HEK293 (cell line): Measurements from ENCODE around the gene HDDC3.

Source experiments
- CTCF ChIA-PET: fragments of 350-600 bp; formaldehyde crosslinking; extraction: SDS; loops from one replicate; lab custom pipeline; 2021; ENCODE audit warnings: antibody characterized with exemption; lab: Yijun Ruan, JAX
- POLR2A ChIA-PET: fragments of 300-600 bp; formaldehyde crosslinking; extraction: SDS; loops from one replicate; lab custom pipeline; 2020; ENCODE audit warnings: antibody characterized with exemption, inconsistent platforms; lab: Yijun Ruan, JAX
- H3K27ac ChIP-seq: fragments of 200-500 bp; sonication (Bioruptor generic); 2 replicates; pipeline ENCODE4 v1.5.1; 2014; ENCODE audit warnings: low read depth, low read length, control low read depth, inconsistent platforms; ENCODE audit errors: extremely low read depth
- H3K36me3 ChIP-seq, 2 experiments: fragments of 200-500 bp in 1 of 2; sonication (Bioruptor generic) in 1 of 2; 1 replicate in 1 of 2; 2 replicates in 1 of 2; pipeline ENCODE4 v1.5.1; 2014 to 2017; ENCODE audit warnings: inconsistent platforms in 2 of 2, low read length in 2 of 2; ENCODE audit not compliant: control insufficient read depth in 2 of 2, insufficient read depth in 1 of 2
- H3K4me1 ChIP-seq: fragments of 200-500 bp; sonication (Bioruptor generic); 2 replicates; pipeline ENCODE4 v1.5.1; 2014; ENCODE audit warnings: mild to moderate bottlenecking, low read length, inconsistent platforms; ENCODE audit not compliant: control insufficient read depth, insufficient read depth
- H3K4me3 ChIP-seq: 2 replicates; pipeline ENCODE4 v1.5.1; 2011; ENCODE audit warnings: low read depth, mild to moderate bottlenecking, control low read depth, low read length, moderate library complexity
- H3K9me3 ChIP-seq: fragments of 200-500 bp; sonication (Bioruptor generic); 2 replicates; pipeline ENCODE4 v1.5.1; 2014; ENCODE audit warnings: low read depth, low read length, inconsistent platforms; ENCODE audit not compliant: control insufficient read depth, insufficient read depth
- GLIS2 ChIP-seq: fragments of 450-650 bp; formaldehyde crosslinking; IDR thresholded peaks from 2 replicates; pipeline ENCODE4 v1.5.1; 2016; ENCODE audit warnings: missing biosample characterization, missing genetic modification characterization
- KLF1 ChIP-seq: fragments of 450-650 bp; formaldehyde crosslinking; IDR thresholded peaks from 2 replicates; pipeline ENCODE4 v1.5.1; 2016; ENCODE audit warnings: missing biosample characterization, missing genetic modification characterization
- KLF7 ChIP-seq: fragments of 450-650 bp; formaldehyde crosslinking; IDR thresholded peaks from 2 replicates; pipeline ENCODE4 v1.5.1; 2016; ENCODE audit warnings: missing biosample characterization, missing genetic modification characterization, borderline replicate concordance
- KLF8 ChIP-seq: fragments of 450-650 bp; formaldehyde crosslinking; IDR thresholded peaks from 2 replicates; pipeline ENCODE4 v1.5.1; 2016; ENCODE audit warnings: missing biosample characterization, missing genetic modification characterization
- PRDM1 ChIP-seq: fragments of 450-650 bp; formaldehyde crosslinking; IDR thresholded peaks from 2 replicates; pipeline ENCODE4; 2016; ENCODE audit warnings: missing biosample characterization, missing genetic modification characterization
- ZEB2 ChIP-seq: fragments of 450-650 bp; formaldehyde crosslinking; IDR thresholded peaks from 2 replicates; pipeline ENCODE4 v1.5.1; 2016; ENCODE audit warnings: missing biosample characterization, missing genetic modification characterization
- ZFP69B ChIP-seq: fragments of 450-650 bp; formaldehyde crosslinking; IDR thresholded peaks from 2 replicates; pipeline ENCODE4 v1.5.1; 2016; ENCODE audit warnings: missing biosample characterization, missing genetic modification characterization
- ZNF2 ChIP-seq: fragments of 450-650 bp; formaldehyde crosslinking; IDR thresholded peaks from 2 replicates; pipeline ENCODE4 v1.5.1; 2016; ENCODE audit warnings: missing biosample characterization, missing genetic modification characterization
- ZNF600 ChIP-seq: fragments of 450-650 bp; formaldehyde crosslinking; IDR thresholded peaks from 2 replicates; pipeline ENCODE4 v1.5.1; 2016; ENCODE audit warnings: missing biosample characterization, missing genetic modification characterization
- TF ChIP-seq, protein P1 (sequence below): fragments of 450-650 bp; formaldehyde crosslinking; IDR thresholded peaks from 2 replicates; pipeline ENCODE4 v1.5.1; 2016; ENCODE audit warnings: missing biosample characterization, missing genetic modification characterization
- TF ChIP-seq, protein P2 (sequence below): fragments of 450-650 bp; formaldehyde crosslinking; IDR thresholded peaks from 2 replicates; pipeline ENCODE4 v1.5.1; 2016; ENCODE audit warnings: missing biosample characterization, missing genetic modification characterization
- TF ChIP-seq, protein P3 (sequence below): fragments of 450-650 bp; formaldehyde crosslinking; IDR thresholded peaks from 2 replicates; pipeline ENCODE4 v1.5.1; 2017; ENCODE audit warnings: missing biosample characterization, missing genetic modification characterization
- TF ChIP-seq, protein P4 (sequence below): fragments of 450-650 bp; formaldehyde crosslinking; IDR thresholded peaks from 2 replicates; pipeline ENCODE4 v1.5.1; 2016; ENCODE audit warnings: missing biosample characterization, missing genetic modification characterization

HDDC3 gene

DNA sequence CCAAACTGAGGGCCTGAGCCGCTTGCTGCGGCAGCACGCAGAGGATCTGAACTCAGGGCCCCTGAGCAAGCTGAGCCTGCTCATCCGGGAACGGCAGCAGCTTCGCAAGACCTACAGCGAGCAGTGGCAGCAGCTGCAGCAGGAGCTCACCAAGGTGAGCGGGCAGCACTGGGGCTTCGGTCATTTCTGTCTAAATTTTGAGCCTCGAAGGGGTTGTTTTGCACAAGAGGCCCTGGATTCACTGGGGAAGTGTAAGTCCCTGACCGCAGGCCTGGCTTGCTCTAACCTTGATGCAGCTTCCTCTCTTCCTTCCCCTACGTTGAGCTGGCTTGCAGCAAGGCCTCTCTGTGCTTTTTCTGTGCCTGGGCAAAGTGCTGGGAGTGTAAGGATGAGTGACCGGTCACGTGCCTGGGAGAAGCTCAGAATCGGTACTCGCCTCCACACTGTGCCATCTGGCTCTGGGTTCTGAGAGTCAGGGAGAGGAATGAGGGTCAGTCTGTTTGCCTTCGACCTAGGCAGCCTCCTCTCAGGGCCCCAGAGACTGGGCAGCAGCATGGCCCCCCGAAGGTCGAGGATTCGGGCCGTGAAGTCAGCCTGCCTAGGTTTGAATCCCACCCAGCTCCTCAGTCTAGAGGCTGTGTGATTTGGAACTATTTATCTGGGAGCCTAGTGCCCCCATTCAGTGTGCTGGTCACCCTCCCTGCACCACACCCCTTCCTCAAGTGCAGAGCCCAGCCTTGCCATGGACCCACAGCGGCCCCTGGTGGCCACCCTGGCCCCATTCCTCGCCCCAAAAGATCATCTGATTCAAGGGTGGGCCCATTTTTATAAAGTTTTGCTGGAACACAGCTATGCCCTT is 46.7 kb downstream of the HDDC3 start (continued):
- TF ChIP-seq PRDM1 (no peak), ZNF2 (tag by site-specific recombination) (peak; percentile 81; the same call in 1 of the 2 replicates), ZEB2 (tag by site-specific recombination) (0 out of 2 replicates have a peak, but pooled peaks have one; percentile 20), ZNF600 (tag by site-specific recombination) (peak; percentile 55), KLF8 (tag by site-specific recombination) (peak; percentile 87), KLF7 (tag by site-specific recombination) (peak; percentile 55; the same call in 1 of the 2 replicates), KLF1 (tag by site-specific recombination) (peak; percentile 86)
- TF ChIP-seq, protein P1, sequence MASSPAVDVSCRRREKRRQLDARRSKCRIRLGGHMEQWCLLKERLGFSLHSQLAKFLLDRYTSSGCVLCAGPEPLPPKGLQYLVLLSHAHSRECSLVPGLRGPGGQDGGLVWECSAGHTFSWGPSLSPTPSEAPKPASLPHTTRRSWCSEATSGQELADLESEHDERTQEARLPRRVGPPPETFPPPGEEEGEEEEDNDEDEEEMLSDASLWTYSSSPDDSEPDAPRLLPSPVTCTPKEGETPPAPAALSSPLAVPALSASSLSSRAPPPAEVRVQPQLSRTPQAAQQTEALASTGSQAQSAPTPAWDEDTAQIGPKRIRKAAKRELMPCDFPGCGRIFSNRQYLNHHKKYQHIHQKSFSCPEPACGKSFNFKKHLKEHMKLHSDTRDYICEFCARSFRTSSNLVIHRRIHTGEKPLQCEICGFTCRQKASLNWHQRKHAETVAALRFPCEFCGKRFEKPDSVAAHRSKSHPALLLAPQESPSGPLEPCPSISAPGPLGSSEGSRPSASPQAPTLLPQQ (tag by site-specific recombination), result peak; percentile 92
- TF ChIP-seq, protein P2, sequence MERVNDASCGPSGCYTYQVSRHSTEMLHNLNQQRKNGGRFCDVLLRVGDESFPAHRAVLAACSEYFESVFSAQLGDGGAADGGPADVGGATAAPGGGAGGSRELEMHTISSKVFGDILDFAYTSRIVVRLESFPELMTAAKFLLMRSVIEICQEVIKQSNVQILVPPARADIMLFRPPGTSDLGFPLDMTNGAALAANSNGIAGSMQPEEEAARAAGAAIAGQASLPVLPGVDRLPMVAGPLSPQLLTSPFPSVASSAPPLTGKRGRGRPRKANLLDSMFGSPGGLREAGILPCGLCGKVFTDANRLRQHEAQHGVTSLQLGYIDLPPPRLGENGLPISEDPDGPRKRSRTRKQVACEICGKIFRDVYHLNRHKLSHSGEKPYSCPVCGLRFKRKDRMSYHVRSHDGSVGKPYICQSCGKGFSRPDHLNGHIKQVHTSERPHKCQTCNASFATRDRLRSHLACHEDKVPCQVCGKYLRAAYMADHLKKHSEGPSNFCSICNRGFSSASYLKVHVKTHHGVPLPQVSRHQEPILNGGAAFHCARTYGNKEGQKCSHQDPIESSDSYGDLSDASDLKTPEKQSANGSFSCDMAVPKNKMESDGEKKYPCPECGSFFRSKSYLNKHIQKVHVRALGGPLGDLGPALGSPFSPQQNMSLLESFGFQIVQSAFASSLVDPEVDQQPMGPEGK, result peak; percentile 57; the same call in 1 of the 2 replicates
- TF ChIP-seq, protein P3, sequence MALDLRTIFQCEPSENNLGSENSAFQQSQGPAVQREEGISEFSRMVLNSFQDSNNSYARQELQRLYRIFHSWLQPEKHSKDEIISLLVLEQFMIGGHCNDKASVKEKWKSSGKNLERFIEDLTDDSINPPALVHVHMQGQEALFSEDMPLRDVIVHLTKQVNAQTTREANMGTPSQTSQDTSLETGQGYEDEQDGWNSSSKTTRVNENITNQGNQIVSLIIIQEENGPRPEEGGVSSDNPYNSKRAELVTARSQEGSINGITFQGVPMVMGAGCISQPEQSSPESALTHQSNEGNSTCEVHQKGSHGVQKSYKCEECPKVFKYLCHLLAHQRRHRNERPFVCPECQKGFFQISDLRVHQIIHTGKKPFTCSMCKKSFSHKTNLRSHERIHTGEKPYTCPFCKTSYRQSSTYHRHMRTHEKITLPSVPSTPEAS (tag by site-specific recombination), result no peak
- TF ChIP-seq, all 188 proteins: peak for 21

DNA sequence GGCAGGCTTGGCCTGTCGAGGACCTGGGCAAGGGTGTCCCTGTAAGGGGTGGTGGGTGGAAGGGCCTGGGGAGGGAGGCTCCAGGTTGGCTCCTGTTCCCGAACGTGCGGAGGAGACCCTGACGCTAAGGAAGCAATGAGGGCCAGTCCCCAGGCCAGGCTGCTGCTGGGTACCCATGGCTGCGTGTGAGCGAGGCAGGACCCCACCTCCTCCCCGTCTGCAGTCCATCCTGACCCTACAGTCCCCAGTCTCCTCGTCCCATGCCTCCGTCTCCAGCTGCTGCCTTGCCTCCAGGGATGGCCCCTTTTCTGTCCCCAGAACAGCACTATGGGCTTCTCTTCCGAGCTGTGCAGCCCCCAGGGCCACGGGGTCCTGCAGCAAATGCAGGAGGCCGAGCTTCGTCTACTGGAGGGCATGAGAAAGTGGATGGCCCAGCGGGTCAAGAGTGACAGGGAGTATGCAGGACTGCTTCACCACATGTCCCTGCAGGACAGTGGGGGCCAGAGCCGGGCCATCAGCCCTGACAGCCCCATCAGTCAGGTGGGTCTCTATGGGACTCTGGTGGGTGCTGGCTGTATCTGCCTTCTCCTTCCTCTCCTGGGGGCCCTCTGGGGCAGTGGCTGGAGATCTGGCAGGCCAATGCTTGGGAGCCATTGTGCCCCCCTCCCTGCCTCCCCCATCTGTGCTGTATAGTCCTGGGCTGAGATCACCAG is 47.5 kb downstream of the HDDC3 start:
- Histone ChIP-seq H3K9me3 (no peaks in the 10 kb centered on the region), H3K4me3 (no peak overlapping the region), H3K36me3 (peaks cover 1 to 32% of the 10 kb centered on the region in 2 experiments; a peak in 2 of 3 replicates), H3K4me1 (no peaks in the 10 kb centered on the region), H3K27ac (no peak overlapping the region)
- TF ChIP-seq, protein P4, sequence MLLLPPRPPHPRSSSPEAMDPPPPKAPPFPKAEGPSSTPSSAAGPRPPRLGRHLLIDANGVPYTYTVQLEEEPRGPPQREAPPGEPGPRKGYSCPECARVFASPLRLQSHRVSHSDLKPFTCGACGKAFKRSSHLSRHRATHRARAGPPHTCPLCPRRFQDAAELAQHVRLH (tag by site-specific recombination), result no peak
- no peak for TF ChIP-seq ZFP69B (tag by site-specific recombination)
- peak; percentile 44; the same call in 1 of the 2 replicates for TF ChIP-seq GLIS2 (tag by site-specific recombination)
- TF ChIP-seq, protein P2, result 0 out of 2 replicates have a peak, but pooled peaks have one; percentile 10
- ChIA-PET CTCF (interaction anchor here (0.6 to 4.0 kb wide), 34 partner anchors 10 to 591 kb away, joined by 3 to 44 read pairs (median 6); partner anchors contain the start of genes BLM and FURIN), POLR2A (interaction anchor here (0.6 to 1.6 kb wide), 6 partner anchors 10 to 898 kb away, joined by 3 to 6 read pairs (median 3); no protein-coding TSS in a partner anchor)
